GM21786 (cell line): ENCODE results near the gene SIT1.
"Not testable (repeated sequence)": the region's sequence is repeated elsewhere in the genome, so short reads cannot be mapped to it uniquely, and the experiment has no call there.

Source experiments
- ATAC-seq: cut with Tn5 transposase; IDR thresholded peaks from one replicate; pipeline ENCODE4 v1.9.1; 2021; ENCODE audit not compliant: unreplicated experiment

Gene SIT1

DNA sequence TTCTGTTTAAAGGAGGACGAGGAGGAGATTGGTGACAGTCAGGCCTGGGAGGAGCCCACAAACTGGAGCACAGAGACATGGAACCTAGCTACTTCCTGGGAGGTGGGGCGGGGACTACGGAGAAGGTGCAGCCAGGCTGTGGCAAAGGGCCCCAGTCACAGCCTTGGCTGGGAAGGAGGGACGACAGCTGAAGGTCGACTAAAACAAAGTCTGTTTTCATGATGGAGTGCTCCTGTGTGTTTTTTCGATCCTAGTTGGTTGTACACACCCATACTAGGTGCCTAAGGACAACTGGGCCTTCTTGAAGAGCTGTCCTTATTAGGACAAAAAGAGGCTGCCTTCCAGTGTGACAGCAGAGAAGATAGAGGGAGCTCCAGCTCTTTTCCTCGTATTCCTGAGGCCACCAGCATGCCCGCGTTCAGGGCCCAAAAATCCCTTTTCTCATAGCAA is 10.3 kb upstream of the SIT1 start:
- no peak for ATAC-seq

DNA sequence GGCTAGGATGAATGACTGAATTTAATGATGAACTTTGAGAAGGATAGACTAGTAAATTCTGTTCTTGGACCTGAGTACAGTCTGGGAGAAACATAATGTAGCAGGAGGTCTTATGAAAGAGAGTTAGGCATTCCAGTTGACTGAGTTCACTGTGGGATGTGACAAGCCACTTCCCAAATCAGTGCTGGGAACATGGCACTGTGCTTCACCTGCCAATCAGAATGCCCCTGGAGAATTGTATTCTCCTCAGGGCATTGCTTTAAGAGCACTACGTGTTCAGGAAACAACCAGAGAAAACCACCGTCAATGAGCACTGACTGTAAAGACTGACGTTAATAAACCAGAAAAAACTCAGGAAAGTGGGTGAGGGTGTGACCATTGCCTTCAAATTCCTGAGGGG is 8.6 kb upstream of the SIT1 start:
- no peak for ATAC-seq

GRCh38 chr9:35658968-35659220 is 8.2 kb upstream of the SIT1 start:
- ATAC-seq: no peak

GRCh38 chr9:35658137-35658967 is 7.6 kb upstream of the SIT1 start, which contains the start of gene CCDC107:
TSS of gene CCDC107 (plus strand) at chr9:35658292. CDS start at chr9:35658380, 88 bp downstream.
- ATAC-seq: peak; percentile 65

DNA sequence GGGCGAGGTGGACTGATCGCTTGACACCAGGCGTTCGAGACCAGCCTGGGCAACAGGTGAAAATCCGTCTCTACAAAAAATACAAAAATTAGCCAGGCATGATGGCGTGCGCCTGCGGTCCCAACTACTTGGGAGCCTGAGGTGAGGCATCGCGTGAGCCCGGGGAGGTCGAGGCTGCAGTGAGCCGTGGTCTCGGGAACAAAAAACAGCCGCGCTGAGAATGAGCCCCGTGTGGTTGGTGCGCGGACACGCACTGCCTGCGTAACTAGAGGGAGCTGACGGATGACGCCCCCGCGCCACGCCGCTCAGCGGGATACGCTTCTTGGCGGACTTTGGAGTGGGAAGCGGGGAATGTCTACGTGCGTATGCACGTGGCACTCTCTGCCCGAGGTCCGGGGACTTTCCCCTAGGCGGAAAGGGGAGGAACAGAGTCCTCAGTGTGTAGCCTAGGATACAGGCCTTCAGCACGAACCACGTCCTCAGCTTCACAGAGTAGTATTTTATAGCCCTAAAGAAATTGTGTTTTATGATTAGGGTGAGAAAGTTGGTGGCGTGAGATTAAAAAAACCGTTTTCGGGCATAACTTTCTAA is 6.9 kb upstream of the SIT1 start, which contains the start of gene RMRP:
Gene RMRP, minus strand, starts transcription at position 474 of the 591 bp plus-strand sequence.
- peak; percentile 86 for ATAC-seq

DNA sequence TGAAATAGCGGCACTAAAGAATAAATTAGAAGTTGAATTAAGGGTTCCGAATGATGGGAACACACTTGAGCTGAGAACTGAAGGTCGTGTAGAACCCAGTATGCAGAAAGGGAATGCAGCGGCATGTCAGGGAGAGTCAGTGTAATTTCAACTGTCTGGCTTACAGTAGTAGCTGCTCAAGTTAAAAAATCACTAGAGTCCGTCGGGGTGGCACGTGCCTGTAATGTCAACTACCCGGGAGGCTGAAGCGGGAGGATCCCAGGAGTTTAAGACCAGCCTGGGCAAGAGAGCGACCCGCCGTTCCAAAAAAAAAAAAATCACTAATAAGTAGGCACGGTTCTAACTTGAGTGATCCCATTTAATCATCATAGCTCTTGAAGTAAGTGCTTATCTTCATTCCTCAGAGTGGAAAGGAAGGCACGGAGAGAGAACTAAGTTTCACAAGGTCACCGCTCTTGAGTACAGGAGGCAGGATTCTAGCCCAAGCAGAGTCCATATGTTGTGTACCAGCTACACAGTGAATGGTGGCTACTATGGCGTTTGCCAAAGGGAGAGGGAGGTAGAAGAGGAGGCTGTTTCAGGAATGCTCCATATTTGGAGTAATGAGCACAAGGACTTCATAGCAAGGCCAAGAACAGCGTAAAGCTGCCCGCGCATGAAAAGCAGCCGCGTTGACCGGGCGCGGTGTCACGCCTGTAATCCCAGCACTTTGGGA is 6.3 kb upstream of the SIT1 start:
- no peak for ATAC-seq

DNA sequence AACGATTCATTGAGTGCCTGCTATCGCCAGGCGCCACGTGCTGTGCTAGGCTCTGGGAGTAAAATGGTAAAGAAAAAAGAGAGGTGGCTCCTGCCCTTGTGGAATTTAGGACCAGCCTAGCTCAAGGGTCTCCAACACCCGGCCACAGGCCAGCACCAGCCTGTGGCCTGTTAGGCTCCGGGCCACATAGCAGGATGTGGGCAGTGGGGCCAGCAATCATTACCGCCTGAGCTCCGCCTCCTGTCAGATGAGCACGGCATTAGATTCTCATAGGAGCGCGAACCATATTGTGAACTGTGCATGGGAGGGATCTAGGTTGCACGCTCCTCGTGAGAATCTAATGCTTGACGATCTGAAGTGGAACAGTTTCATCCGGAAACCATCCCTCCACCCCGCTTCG is 5.6 kb upstream of the SIT1 start:
- no peak for ATAC-seq

GRCh38 chr9:35653611-35654010 is 2.9 kb upstream of the SIT1 start:
- no peak for ATAC-seq

DNA sequence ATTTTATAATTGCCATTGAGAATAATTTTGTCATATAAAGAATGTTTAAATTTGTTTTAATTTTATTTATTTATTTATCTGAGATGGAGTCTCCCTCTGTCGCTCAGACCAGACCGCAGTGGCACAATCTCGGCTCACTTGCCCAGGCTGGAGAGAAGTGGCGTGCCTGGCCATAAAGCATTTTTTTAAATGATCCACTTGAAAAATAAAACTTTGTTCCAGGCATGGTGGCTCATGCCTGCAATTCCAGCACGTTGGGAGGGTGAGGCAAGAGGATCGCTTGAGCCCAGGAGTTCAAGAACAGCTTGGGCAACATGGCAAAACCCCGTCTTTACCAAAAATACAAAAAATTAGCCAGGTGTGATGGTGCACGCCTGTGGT is 2.1 kb upstream of the SIT1 start:
- ATAC-seq: no peak

GRCh38 chr9:35651956-35652828 is 1.5 kb upstream of the SIT1 start:
- no peak for ATAC-seq

- no peak for ATAC-seq
Observed at GRCh38 chr9:35649431-35650340, 1.0 kb downstream of the SIT1 start.

DNA sequence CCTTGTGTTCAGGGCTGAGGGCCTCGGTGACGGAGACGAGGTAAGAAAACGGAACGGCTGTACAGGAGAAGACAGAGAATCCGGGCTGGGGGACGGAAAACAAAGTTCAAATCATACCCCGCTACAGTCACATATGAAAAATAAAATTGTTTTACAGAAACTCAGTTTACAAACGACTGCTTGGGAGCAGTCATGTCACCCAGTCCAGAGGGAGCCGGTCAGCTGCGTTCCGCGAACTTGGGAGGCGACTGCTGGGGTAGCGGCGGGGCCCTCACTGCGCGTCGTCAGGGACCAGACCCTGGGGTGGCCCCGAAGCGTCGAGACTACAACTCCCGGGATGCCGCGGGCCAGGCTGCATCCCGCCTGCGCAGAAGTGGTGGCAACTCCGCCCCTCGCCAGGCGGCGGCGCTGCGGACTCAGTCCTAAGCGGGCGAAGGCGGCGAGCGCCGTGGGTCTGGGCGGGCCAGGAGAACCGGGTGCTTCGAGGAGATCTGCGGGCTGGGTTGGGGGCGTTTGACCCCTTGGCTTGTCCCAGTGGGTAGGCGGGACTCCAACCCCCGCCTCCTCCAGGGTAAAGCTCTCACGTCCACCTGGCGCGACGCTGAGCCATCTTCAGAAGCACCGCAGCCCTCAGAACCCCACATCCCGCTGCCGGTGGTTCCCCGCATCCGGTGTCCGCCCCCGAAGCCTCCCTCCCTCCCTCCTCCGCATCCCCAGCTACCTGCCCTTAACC is 4.0 kb downstream of the SIT1 start:
- peak; percentile 86 for ATAC-seq

DNA sequence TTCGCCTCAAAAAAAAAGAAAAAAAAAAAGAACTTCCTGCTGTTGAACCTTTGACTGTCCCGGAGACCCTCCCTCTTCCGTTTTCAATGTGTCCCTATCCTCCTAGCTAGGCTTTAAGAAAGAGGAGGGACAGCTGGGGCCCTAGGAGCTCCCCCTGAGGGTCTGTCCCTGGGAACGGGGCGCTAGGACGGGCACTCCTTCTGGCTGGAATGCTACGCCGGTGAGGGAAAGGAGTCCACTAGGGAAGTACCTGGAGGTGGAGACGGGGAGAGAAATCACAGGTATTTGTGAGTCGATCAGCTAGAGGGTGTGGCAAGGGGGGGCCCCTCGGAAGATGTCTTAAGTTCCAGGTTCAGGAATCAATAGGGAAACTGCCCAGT is 4.6 kb downstream of the SIT1 start:
- no peak for ATAC-seq

DNA sequence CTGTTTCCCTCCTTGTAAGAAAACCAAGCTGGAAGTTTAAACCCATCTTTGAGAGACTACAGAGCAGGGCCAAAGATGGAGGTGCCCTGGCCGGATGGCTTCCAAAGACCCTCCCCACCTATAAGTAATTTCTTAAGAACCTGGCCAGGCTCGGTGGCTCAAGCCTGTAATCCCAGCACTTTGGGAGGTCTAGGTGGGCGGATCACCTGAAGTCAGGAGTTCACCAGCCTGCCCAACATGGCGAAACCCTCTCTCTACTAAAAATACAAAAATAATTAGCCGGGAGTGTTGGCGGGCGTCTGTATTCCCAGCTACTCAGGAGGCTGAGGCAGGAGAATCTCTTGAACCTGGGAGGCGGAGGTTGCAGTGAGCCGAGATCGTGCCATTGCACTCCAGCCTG is 5.0 kb downstream of the SIT1 start:
- not testable (repeated sequence) for ATAC-seq

GRCh38 chr9:35643046-35643445 is 7.7 kb downstream of the SIT1 start:
- ATAC-seq: no peak

- not testable (repeated sequence) for ATAC-seq
Observed at GRCh38 chr9:35641478-35641877, 9.3 kb downstream of the SIT1 start.

- ATAC-seq: not testable (repeated sequence)
Observed at GRCh38 chr9:35640431-35640830, 10.3 kb downstream of the SIT1 start.

DNA sequence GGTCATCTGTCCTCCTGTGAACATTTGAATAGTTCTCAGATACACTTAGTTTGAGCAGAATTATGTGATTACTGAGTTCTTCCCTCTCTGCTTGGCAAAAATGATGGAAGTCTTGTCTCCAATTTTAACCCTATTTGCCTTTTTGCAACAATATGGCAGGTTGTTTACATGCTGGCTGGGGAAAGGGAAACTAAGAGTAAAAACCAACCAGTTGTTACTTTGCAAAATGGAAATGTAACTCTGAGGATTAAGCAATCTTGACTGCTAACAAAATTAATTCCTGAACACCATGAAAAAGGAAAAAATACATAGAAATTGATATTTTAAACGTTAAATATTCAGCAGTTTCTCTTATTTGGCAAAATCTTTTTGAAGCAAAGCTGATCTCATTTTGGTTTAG is 11.1 kb downstream of the SIT1 start:
- ATAC-seq: no peak

GRCh38 chr9:35639225-35639624 is 11.5 kb downstream of the SIT1 start:
- not testable (repeated sequence) for ATAC-seq
